Activated naive CD4-positive, alpha-beta T cell treated with anti-CD3 and anti-CD28 coated beads, Interleukin-2, amount 50 U/mL, for 24 hours (primary cell): ENCODE measurements around the gene CPLANE2.
"Not testable (repeated sequence)": the region's sequence is repeated elsewhere in the genome, so short reads cannot be mapped to it uniquely, and the experiment has no call there.

Experiments used
- H3K27ac Mint-ChIP-seq: one replicate; pipeline ENCODE4 v1.8.0; 2021; ENCODE audit warnings: mild to moderate bottlenecking, mixed read lengths
- H3K27me3 Mint-ChIP-seq: one replicate; pipeline ENCODE4 v1.8.0; 2021; ENCODE audit warnings: mixed read lengths
- H3K36me3 Mint-ChIP-seq: one replicate; pipeline ENCODE4 v1.8.0; 2021; ENCODE audit warnings: mixed read lengths
- H3K4me1 Mint-ChIP-seq: one replicate; pipeline ENCODE4 v1.8.0; 2021; ENCODE audit warnings: mixed read lengths
- H3K4me3 Mint-ChIP-seq: one replicate; pipeline ENCODE4 v1.8.0; 2021; ENCODE audit warnings: mild to moderate bottlenecking, mixed read lengths
- H3K9me3 Mint-ChIP-seq: one replicate; pipeline ENCODE4 v1.8.0; 2021; ENCODE audit warnings: mixed read lengths

Gene CPLANE2

GRCh38 chr1:16196874-16197273, 40.1 kb downstream of the CPLANE2 start:
- no peaks in the 10 kb centered on the region for H3K4me1 Mint-ChIP-seq
- no peak overlapping the region for H3K27ac Mint-ChIP-seq
- H3K27me3 Mint-ChIP-seq, result no peaks in the 10 kb centered on the region
- no peak overlapping the region for H3K4me3 Mint-ChIP-seq
- H3K9me3 Mint-ChIP-seq, result no peaks in the 10 kb centered on the region
- no peaks in the 10 kb centered on the region for H3K36me3 Mint-ChIP-seq

- H3K36me3 Mint-ChIP-seq, H3K27ac Mint-ChIP-seq, H3K4me3 Mint-ChIP-seq, H3K9me3 Mint-ChIP-seq, H3K4me1 Mint-ChIP-seq, H3K27me3 Mint-ChIP-seq: not testable (repeated sequence)
These were observed 40.8 kb downstream of the CPLANE2 start for GRCh38 chr1:16196139-16196538.

GRCh38 chr1:16195518-16195905, 41.5 kb downstream of the CPLANE2 start:
- Mint-ChIP-seq H3K9me3 (no peaks in the 10 kb centered on the region), H3K27me3 (no peaks in the 10 kb centered on the region), H3K36me3 (no peaks in the 10 kb centered on the region), H3K4me3 (no peak overlapping the region), H3K4me1 (no peaks in the 10 kb centered on the region), H3K27ac (no peak overlapping the region)

GRCh38 chr1:16191916-16192546, 45.0 kb downstream of the CPLANE2 start:
- H3K9me3 Mint-ChIP-seq, result no peaks in the 10 kb centered on the region
- H3K27ac Mint-ChIP-seq, result no peak overlapping the region
- no peaks in the 10 kb centered on the region for H3K36me3 Mint-ChIP-seq
- H3K27me3 Mint-ChIP-seq, result peaks cover 4% of the 10 kb centered on the region
- no peak overlapping the region for H3K4me3 Mint-ChIP-seq
- no peaks in the 10 kb centered on the region for H3K4me1 Mint-ChIP-seq

GRCh38 chr1:16191309-16191708, 45.7 kb downstream of the CPLANE2 start:
- Mint-ChIP-seq H3K27me3 (peaks cover 4% of the 10 kb centered on the region), H3K36me3 (no peaks in the 10 kb centered on the region), H3K9me3 (no peaks in the 10 kb centered on the region), H3K27ac (no peak overlapping the region), H3K4me3 (no peak overlapping the region), H3K4me1 (no peaks in the 10 kb centered on the region)

GRCh38 chr1:16189921-16190621, 46.9 kb downstream of the CPLANE2 start:
- no peak overlapping the region for H3K27ac Mint-ChIP-seq
- no peaks in the 10 kb centered on the region for H3K36me3 Mint-ChIP-seq
- H3K9me3 Mint-ChIP-seq, result no peaks in the 10 kb centered on the region
- no peak overlapping the region for H3K4me3 Mint-ChIP-seq
- H3K27me3 Mint-ChIP-seq, result peaks cover 4% of the 10 kb centered on the region
- no peaks in the 10 kb centered on the region for H3K4me1 Mint-ChIP-seq

- Mint-ChIP-seq H3K27ac (no peak overlapping the region), H3K4me1 (no peaks in the 10 kb centered on the region), H3K9me3 (no peaks in the 10 kb centered on the region), H3K36me3 (no peaks in the 10 kb centered on the region), H3K27me3 (peaks cover 4% of the 10 kb centered on the region), H3K4me3 (no peak overlapping the region)
These were observed 48.0 kb downstream of the CPLANE2 start for GRCh38 chr1:16189003-16189402.

GRCh38 chr1:16187748-16188401, 49.1 kb downstream of the CPLANE2 start:
- Mint-ChIP-seq H3K27me3 (peaks cover 4% of the 10 kb centered on the region), H3K4me1 (no peaks in the 10 kb centered on the region), H3K9me3 (no peaks in the 10 kb centered on the region), H3K36me3 (no peaks in the 10 kb centered on the region), H3K4me3 (no peak overlapping the region), H3K27ac (no peak overlapping the region)

- H3K36me3 Mint-ChIP-seq, result no peaks in the 10 kb centered on the region
- H3K27me3 Mint-ChIP-seq, result peaks cover 4% of the 10 kb centered on the region
- H3K4me1 Mint-ChIP-seq, result no peaks in the 10 kb centered on the region
- H3K27ac Mint-ChIP-seq, result no peak overlapping the region
- H3K9me3 Mint-ChIP-seq, result no peaks in the 10 kb centered on the region
- H3K4me3 Mint-ChIP-seq, result no peak overlapping the region
These were observed 50.2 kb downstream of the CPLANE2 start for GRCh38 chr1:16186655-16187235.

- peaks cover 4% of the 10 kb centered on the region for H3K27me3 Mint-ChIP-seq
- no peaks in the 10 kb centered on the region for H3K9me3 Mint-ChIP-seq
- peak overlapping the region; percentile 68 for H3K27ac Mint-ChIP-seq
- H3K4me3 Mint-ChIP-seq, result no peak overlapping the region
- no peaks in the 10 kb centered on the region for H3K4me1 Mint-ChIP-seq
- no peaks in the 10 kb centered on the region for H3K36me3 Mint-ChIP-seq
These were observed 52.3 kb downstream of the CPLANE2 start for GRCh38 chr1:16184557-16185303.

GRCh38 chr1:16183765-16184556, 53.0 kb downstream of the CPLANE2 start:
- H3K36me3 Mint-ChIP-seq, result no peaks in the 10 kb centered on the region
- no peak overlapping the region for H3K4me3 Mint-ChIP-seq
- H3K9me3 Mint-ChIP-seq, result no peaks in the 10 kb centered on the region
- H3K27ac Mint-ChIP-seq, result no peak overlapping the region
- H3K4me1 Mint-ChIP-seq, result no peaks in the 10 kb centered on the region
- H3K27me3 Mint-ChIP-seq, result peaks cover 2% of the 10 kb centered on the region

GRCh38 chr1:16183179-16183578, 53.8 kb downstream of the CPLANE2 start:
- no peaks in the 10 kb centered on the region for H3K4me1 Mint-ChIP-seq

GRCh38 chr1:16181887-16182719, 54.9 kb downstream of the CPLANE2 start:
- H3K27ac Mint-ChIP-seq, result no peak overlapping the region
- no peak overlapping the region for H3K4me3 Mint-ChIP-seq

More at GRCh38 chr1:16183179-16183578, 53.8 kb downstream of the CPLANE2 start:
- Mint-ChIP-seq H3K36me3 (no peaks in the 10 kb centered on the region), H3K27ac (no peak overlapping the region), H3K9me3 (no peaks in the 10 kb centered on the region), H3K4me3 (no peak overlapping the region), H3K27me3 (no peaks in the 10 kb centered on the region)

More at GRCh38 chr1:16181887-16182719, 54.9 kb downstream of the CPLANE2 start:
- Mint-ChIP-seq H3K36me3 (no peaks in the 10 kb centered on the region), H3K4me1 (no peaks in the 10 kb centered on the region), H3K9me3 (no peaks in the 10 kb centered on the region), H3K27me3 (no peaks in the 10 kb centered on the region)
